BLaER1 (cell line): ENCODE results near the gene WWOX.
"Not testable (repeated sequence)": the region's sequence is repeated elsewhere in the genome, so short reads cannot be mapped to it uniquely, and the experiment has no call there.

ENCODE experiments used
- H3K27ac ChIP-seq: shearing (Covaris generic); formaldehyde crosslinking; 2 replicates; pipeline ENCODE4 v1.8.1; 2022
- H3K27me3 ChIP-seq: shearing (Covaris generic); formaldehyde crosslinking; 2 replicates; pipeline ENCODE4 v1.8.1; 2022
- H3K36me3 ChIP-seq: shearing (Covaris generic); formaldehyde crosslinking; 2 replicates; pipeline ENCODE4 v1.8.1; 2022
- H3K4me1 ChIP-seq: shearing (Covaris generic); formaldehyde crosslinking; 2 replicates; pipeline ENCODE4 v1.8.1; 2022
- H3K4me2 ChIP-seq: shearing (Covaris generic); formaldehyde crosslinking; 2 replicates; pipeline ENCODE4 v1.8.1; 2022
- H3K4me3 ChIP-seq: shearing (Covaris generic); formaldehyde crosslinking; 2 replicates; pipeline ENCODE4 v1.8.1; 2022
- H3K9ac ChIP-seq: shearing (Covaris generic); formaldehyde crosslinking; 2 replicates; pipeline ENCODE4 v1.8.1; 2022
- H3K9me3 ChIP-seq: shearing (Covaris generic); formaldehyde crosslinking; 2 replicates; pipeline ENCODE4 v1.8.1; 2022
- H4K20me1 ChIP-seq: shearing (Covaris generic); formaldehyde crosslinking; 2 replicates; pipeline ENCODE4 v1.8.1; 2022
- Cebpa-rat ChIP-seq: shearing (Covaris generic); IDR thresholded peaks from 2 replicates; pipeline ENCODE4 v1.8.1; 2022

The WWOX gene

DNA sequence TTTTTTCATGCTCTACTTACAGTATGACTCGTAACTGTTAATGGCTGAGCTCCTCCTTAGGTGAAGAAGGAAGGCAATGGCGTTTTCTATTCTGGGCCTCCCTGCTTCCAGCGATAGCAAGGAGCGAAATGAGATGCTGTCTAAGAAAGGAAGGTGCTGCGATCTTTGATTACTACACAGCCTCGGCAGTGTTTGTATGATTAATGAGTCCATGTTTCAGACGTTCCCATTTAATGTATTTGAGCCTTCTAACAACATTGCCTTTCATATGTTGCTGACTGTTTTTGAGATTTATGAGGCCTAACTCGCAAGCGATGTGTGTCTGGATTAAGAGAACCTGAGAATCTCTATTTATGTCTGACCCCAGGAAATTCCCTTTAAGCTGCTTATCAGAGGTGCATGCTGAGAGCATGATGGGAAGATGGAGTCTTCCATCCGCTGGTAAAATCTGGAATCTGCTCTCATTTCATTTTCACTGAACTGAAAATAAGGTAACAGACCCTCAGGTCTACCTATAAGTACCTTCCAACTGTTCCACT lies 403.4 kb downstream of the WWOX start:
- Histone ChIP-seq H3K4me3 (no peak overlapping the region), H3K4me2 (no peak overlapping the region), H3K9me3 (no peaks in the 10 kb centered on the region), H3K27me3 (no peaks in the 10 kb centered on the region), H3K27ac (no peak overlapping the region), H4K20me1 (no peaks in the 10 kb centered on the region), H3K9ac (no peak overlapping the region), H3K36me3 (no peaks in the 10 kb centered on the region), H3K4me1 (peaks cover 13% of the 10 kb centered on the region)
- no peak for TF ChIP-seq Cebpa-rat

DNA sequence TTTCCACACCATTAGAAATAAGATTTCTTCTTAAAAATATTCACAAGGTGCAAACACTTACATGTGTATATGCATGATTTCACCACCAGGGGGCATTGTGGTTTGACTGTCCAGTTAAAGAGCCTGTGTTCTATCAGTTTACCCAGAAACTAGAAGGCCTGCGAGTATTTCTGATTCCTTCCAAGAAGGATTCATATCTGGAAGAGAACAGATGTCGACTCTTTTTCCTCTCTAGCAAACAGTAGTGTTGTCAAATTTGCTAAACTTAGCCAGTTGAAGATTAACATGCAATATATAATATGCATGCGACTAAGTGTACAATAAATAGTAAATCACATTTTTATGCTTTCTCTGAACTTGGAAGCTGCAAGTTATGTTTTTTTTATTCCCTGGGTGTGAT lies 404.1 kb downstream of the WWOX start:
- no peak overlapping the region for H3K4me2 ChIP-seq
- H3K9ac ChIP-seq, result no peak overlapping the region
- H3K27ac ChIP-seq, result no peak overlapping the region
- peaks cover 13% of the 10 kb centered on the region for H3K4me1 ChIP-seq
- no peak overlapping the region for H3K4me3 ChIP-seq
- H3K9me3 ChIP-seq, result no peaks in the 10 kb centered on the region
- H4K20me1 ChIP-seq, result no peaks in the 10 kb centered on the region
- H3K36me3 ChIP-seq, result no peaks in the 10 kb centered on the region
- TF ChIP-seq Cebpa-rat, result no peak
- no peaks in the 10 kb centered on the region for H3K27me3 ChIP-seq

DNA sequence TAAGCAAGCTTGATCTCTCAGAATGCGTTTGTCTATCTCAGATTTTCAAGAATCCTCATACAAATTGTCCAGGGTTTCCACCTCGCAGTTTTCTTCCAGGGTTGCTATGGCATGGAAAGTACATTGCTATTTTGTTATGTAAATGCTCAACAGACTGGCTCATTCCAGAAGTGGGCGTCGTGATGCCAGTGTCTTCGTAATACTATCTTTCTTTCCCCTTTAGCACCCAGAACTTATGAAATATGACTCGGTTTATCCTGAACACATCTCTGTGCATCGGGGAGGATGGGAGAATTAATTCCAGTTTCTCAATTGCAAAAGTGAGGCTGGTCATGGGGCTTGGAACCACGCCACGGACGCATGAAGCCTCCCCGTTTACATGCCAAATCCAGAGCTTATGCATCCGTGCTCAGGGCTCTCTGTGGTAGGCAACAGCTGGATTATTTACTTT lies 405.0 kb downstream of the WWOX start:
- H3K9ac ChIP-seq, result no peak overlapping the region
- no peaks in the 10 kb centered on the region for H4K20me1 ChIP-seq
- H3K36me3 ChIP-seq, result no peaks in the 10 kb centered on the region
- no peak for TF ChIP-seq Cebpa-rat
- H3K27ac ChIP-seq, result no peak overlapping the region
- H3K27me3 ChIP-seq, result no peaks in the 10 kb centered on the region
- no peak overlapping the region for H3K4me2 ChIP-seq
- H3K9me3 ChIP-seq, result no peaks in the 10 kb centered on the region
- H3K4me1 ChIP-seq, result peaks cover 13% of the 10 kb centered on the region
- no peak overlapping the region for H3K4me3 ChIP-seq

DNA sequence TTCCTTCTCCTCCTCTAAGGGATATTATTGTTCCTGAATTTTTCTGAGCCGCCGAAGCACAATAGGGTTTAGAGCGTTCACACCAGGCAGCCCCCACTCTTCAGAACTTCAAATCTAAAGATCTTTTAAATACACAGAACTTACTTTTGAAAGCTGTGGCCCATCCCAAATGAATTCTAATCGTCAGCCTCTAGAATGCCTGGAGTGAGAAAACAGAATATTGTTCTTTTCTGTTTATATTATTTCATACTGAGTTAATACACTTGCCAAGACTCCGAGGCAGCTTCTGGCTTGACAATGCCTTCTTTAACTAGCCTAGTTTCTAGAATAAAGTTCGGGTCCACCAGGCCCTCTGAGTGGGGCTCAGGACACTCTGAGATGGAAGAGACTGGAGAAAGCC lies 405.6 kb downstream of the WWOX start:
- no peaks in the 10 kb centered on the region for H3K36me3 ChIP-seq
- no peaks in the 10 kb centered on the region for H3K27me3 ChIP-seq
- H3K27ac ChIP-seq, result no peak overlapping the region
- H3K4me2 ChIP-seq, result no peak overlapping the region
- no peak overlapping the region for H3K9ac ChIP-seq
- peaks cover 9% of the 10 kb centered on the region for H3K4me1 ChIP-seq
- TF ChIP-seq Cebpa-rat, result no peak
- no peak overlapping the region for H3K4me3 ChIP-seq
- no peaks in the 10 kb centered on the region for H3K9me3 ChIP-seq
- no peaks in the 10 kb centered on the region for H4K20me1 ChIP-seq

DNA sequence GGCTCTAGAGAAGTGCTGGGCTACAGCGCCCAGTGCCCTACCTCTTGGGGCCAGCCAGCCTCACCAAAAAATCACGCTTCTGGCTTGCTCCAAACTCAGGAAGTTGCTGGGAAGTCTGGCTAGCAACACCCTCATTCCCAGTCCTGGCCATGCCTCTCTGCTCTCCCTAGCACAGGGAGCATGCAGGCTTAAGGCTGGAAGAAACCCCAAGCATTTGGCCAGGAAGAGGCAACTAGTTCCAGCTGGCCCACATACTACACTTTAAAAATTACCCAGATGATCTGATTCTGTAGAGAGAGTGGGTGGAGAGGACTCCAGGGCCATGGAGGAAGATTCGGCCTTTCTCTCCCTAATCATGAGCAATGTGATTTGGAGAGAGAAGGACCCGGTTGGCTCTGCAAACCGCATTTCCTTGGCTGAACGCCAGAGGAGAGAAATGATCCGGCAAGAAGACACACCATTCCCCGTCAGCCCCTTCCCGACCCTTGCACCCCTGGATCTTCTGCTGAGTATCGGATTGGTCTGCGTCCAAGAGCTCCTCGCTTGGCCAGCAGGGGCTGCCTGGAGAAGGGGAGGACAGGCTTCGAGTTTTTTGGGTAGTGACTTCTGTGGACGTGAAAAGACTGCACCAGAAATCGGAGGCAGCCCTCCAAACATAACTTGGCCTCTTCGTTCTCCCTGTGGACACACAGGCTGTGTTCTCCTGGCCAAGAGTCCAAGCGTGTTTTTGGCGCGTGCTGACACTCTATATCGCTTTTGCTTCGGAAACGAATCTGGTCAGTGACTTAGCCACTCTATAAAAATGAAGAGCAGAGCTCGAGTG lies 406.3 kb downstream of the WWOX start:
- Histone ChIP-seq H3K36me3 (no peaks in the 10 kb centered on the region), H3K4me2 (no peak overlapping the region), H3K4me3 (no peak overlapping the region), H3K9me3 (no peaks in the 10 kb centered on the region), H3K4me1 (peaks cover 2% of the 10 kb centered on the region), H3K27ac (no peak overlapping the region), H3K27me3 (no peaks in the 10 kb centered on the region), H4K20me1 (no peaks in the 10 kb centered on the region), H3K9ac (no peak overlapping the region)
- no peak for TF ChIP-seq Cebpa-rat

DNA sequence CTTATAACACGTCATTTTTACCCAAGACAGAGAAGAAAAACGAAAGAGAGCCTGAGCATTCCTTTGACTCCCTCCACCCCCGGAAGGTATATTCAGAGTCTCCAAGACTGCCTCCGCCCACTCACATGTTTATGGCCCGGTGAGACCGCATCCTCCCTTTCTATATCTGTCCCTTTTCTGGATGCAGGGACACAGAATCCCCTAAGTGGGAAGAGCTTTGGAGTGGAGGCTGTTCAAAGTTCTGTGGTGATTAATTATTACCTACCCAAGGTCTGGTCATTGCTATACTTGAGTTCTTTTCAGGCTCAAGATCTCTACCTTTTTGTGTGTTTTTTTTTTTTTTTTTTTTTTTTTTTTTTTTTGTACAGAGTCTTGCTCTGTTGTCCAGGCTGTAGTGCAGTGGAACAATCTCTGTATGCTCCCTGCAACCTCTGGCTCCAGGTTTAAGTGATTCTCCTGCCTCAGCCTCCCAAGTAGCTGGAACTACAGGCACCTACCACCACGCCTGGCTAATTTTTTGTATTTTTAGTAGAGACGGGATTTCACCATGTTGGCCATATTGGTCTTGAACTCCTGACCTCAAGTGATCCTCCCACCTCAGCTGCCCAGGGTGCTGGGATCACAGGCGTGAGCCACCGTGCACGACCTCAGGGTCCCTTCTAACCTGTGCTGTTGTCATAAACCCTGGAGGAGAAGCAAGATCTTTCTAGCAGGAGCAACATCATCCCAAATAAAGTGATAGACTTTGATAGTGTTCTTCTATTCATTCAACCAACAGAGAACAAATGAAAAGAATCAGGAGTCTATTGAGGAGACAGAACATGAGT lies 407.1 kb downstream of the WWOX start:
- Histone ChIP-seq H3K4me2 (no peak overlapping the region), H3K9ac (no peak overlapping the region), H3K27me3 (no peaks in the 10 kb centered on the region), H3K36me3 (no peaks in the 10 kb centered on the region), H3K9me3 (no peaks in the 10 kb centered on the region), H3K4me1 (no peaks in the 10 kb centered on the region), H4K20me1 (no peaks in the 10 kb centered on the region), H3K4me3 (no peak overlapping the region), H3K27ac (no peak overlapping the region)
- TF ChIP-seq Cebpa-rat, result no peak

DNA sequence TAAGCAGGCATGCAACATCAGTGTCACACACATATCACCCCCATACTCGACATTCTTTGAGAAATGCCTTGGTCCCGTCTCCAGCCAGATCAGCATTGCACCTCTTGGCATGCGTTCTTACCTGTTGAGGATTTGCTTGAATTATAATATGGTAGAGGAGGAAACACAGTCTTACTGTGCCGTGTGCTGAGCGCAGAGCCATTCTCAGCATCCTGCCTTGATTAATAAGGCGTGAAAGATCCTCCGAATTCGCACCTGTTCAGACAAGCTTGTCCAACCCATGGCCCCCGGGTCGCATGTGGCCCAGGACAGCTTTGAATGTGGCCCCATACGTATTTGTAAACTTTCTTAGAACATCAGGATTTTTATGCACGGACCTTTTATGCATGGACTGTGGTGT lies 408.1 kb downstream of the WWOX start:
- Histone ChIP-seq H3K9me3 (no peaks in the 10 kb centered on the region), H3K4me3 (no peak overlapping the region), H4K20me1 (no peaks in the 10 kb centered on the region), H3K27me3 (no peaks in the 10 kb centered on the region), H3K4me1 (no peaks in the 10 kb centered on the region), H3K27ac (no peak overlapping the region), H3K9ac (no peak overlapping the region), H3K36me3 (no peaks in the 10 kb centered on the region), H3K4me2 (no peak overlapping the region)
- no peak for TF ChIP-seq Cebpa-rat

DNA sequence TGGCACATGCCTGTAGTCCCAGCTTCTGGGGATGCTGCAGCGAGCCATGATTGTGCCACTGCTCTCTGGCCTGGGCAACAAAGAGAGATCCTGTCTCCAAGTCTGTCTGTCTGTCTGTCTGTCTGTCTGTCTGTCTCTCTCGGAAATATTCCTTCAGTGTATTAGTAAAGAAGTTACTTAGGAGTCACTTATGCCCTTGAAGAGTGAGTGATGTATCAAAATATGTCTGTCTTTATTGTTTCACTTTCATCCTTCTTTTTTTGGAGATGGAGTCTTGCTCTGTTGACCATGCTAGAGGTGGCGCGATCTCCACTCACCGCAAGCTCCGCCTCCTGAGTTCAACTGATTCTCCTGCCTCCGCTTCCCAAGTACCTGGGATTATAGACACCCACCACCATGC lies 410.5 kb downstream of the WWOX start:
- H3K27ac ChIP-seq, result no peak overlapping the region
- H3K9me3 ChIP-seq, result no peaks in the 10 kb centered on the region
- H3K36me3 ChIP-seq, result no peaks in the 10 kb centered on the region
- H4K20me1 ChIP-seq, result no peaks in the 10 kb centered on the region
- no peak overlapping the region for H3K9ac ChIP-seq
- H3K4me2 ChIP-seq, result no peak overlapping the region
- H3K4me3 ChIP-seq, result no peak overlapping the region
- no peak for TF ChIP-seq Cebpa-rat
- H3K27me3 ChIP-seq, result no peaks in the 10 kb centered on the region
- no peaks in the 10 kb centered on the region for H3K4me1 ChIP-seq

DNA sequence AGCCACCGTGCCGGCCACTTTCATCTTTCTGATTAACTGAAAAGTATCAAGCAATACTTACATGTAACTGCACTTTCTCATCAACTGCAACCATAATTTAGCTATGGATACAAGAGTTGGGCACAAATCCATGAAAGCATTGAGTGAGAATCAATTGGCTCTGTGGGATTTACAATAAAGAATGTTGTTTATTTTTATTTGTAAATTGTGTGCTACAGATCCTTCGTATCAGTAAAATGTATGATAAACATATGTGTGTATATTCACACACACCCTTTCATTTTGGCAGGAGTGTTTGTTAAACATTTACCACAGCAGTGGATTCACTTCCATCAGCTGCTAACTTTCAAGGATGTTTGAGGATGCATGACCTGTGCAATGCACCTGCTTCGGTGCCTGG lies 411.0 kb downstream of the WWOX start:
- Histone ChIP-seq H3K27me3 (no peaks in the 10 kb centered on the region), H3K27ac (no peak overlapping the region), H3K4me3 (no peak overlapping the region), H3K4me2 (no peak overlapping the region), H4K20me1 (no peaks in the 10 kb centered on the region), H3K9ac (no peak overlapping the region), H3K9me3 (no peaks in the 10 kb centered on the region), H3K4me1 (no peaks in the 10 kb centered on the region), H3K36me3 (no peaks in the 10 kb centered on the region)
- no peak for TF ChIP-seq Cebpa-rat

DNA sequence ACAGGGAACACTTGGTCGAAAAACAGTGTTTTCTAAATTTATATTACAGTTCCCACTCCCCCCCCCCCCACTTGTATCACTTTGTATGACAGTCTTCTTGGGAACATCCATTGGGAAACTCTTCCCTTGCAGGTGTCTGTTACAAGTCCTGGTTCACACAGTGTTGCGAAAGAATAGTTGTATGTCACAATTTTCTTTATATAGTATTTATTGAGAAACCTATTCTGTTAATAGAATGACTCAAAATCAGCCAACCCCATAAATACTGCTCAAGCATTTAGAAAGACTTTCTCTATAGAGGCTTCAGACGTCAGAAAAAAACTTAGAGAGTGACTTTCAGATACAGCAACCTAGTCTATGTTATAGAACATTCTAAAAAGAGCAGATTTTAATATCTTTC lies 414.4 kb downstream of the WWOX start:
- no peaks in the 10 kb centered on the region for H3K9me3 ChIP-seq
- no peak overlapping the region for H3K27ac ChIP-seq
- H3K4me3 ChIP-seq, result no peak overlapping the region
- no peak for TF ChIP-seq Cebpa-rat
- no peaks in the 10 kb centered on the region for H3K36me3 ChIP-seq
- no peaks in the 10 kb centered on the region for H3K4me1 ChIP-seq
- H3K27me3 ChIP-seq, result no peaks in the 10 kb centered on the region
- no peaks in the 10 kb centered on the region for H4K20me1 ChIP-seq
- H3K4me2 ChIP-seq, result no peak overlapping the region
- H3K9ac ChIP-seq, result no peak overlapping the region

DNA sequence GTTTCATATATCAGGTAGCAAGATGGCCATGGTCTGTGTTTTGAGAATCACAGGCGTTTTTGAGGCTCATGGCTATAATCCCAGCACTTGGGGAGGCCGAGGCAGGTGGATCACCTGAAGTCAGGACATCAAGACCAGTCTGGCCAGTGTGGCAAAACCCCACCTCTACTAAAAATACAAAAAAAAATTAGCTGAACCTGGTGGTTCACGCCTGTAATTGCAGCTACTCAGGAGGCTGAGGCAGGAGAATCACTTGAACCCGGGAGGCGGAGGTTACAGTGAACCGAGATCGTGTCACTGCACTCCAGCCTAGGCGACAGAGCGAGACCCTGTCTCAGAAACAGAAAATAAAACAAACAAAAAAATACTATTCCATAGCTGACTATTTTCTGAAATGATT lies 415.4 kb downstream of the WWOX start:
- H3K4me3 ChIP-seq, result not testable (repeated sequence)

More for the DNA sequence above, 415.4 kb downstream of the WWOX start:
- H3K4me1 ChIP-seq, H3K4me2 ChIP-seq, H3K36me3 ChIP-seq, H4K20me1 ChIP-seq, H3K27me3 ChIP-seq, H3K9ac ChIP-seq, H3K9me3 ChIP-seq, H3K27ac ChIP-seq: not testable (repeated sequence)
